NB4 (cell line): ENCODE data around the gene GABBR2.

Experiments
- CTCF ChIP-seq: IDR thresholded peaks from one replicate; pipeline ENCODE4 v1.5.1; 2012; ENCODE audit warnings: low read depth, low read length
- MAX ChIP-seq: IDR thresholded peaks from 2 replicates; pipeline ENCODE4 v1.6.1; 2011; ENCODE audit warnings: low read depth, low read length
- MYC ChIP-seq: IDR thresholded peaks from 2 replicates; pipeline ENCODE4 v1.6.1; 2011; ENCODE audit warnings: low read depth, low read length
- POLR2A ChIP-seq: IDR thresholded peaks from 2 replicates; pipeline ENCODE4 v1.6.1; 2011; ENCODE audit warnings: mild to moderate bottlenecking; ENCODE audit not compliant: insufficient read length; ENCODE audit errors: extremely low read depth

DNA sequence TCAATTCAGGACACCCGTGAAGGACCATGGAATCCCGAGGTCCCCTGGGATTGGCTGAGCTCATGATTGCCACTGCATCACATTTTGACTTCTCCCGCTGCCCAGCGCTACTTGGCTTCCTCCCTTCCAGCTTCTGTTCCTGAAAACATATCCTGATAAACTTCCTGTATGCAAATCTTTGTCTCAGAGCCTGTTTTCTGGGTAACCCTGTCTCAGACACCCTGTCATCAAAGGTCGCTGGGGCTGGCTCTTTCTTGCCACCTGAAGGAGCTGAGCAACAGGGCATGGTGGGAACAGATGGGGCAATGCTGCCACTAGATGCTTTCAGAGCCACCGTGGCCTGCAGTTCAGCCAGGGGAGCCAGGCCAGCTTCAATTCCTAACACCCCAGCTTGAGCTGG is 299.0 kb downstream of the GABBR2 start:
- TF ChIP-seq CTCF: no peak
- TF ChIP-seq MAX: no peak
- no peak for TF ChIP-seq POLR2A
- TF ChIP-seq MYC: no peak
